ENCODE measurements around the gene XPO6.

DNA sequence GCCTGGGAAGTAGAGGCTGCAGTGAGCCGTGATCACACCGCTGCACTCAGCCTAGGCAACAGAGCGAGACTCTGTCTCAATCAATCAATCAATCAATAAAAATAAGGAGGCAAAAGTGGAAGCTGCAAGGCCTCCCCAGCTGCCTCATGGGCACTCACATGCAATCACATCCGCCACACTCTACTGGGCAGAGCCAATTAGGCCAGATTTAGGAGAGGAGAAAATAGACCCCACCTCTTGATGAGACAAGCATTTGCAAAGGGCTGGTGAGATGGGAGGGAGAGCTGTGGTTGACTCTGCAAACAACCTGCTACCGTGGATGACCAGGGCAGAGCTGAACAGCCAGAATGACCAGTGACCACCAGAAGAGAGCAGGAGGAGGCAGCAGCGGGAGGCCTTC lies 133.5 kb downstream of the XPO6 start:
- TF ChIP-seq, protein P1, sequence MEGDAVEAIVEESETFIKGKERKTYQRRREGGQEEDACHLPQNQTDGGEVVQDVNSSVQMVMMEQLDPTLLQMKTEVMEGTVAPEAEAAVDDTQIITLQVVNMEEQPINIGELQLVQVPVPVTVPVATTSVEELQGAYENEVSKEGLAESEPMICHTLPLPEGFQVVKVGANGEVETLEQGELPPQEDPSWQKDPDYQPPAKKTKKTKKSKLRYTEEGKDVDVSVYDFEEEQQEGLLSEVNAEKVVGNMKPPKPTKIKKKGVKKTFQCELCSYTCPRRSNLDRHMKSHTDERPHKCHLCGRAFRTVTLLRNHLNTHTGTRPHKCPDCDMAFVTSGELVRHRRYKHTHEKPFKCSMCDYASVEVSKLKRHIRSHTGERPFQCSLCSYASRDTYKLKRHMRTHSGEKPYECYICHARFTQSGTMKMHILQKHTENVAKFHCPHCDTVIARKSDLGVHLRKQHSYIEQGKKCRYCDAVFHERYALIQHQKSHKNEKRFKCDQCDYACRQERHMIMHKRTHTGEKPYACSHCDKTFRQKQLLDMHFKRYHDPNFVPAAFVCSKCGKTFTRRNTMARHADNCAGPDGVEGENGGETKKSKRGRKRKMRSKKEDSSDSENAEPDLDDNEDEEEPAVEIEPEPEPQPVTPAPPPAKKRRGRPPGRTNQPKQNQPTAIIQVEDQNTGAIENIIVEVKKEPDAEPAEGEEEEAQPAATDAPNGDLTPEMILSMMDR (IDR thresholded peaks at IDR 0.05 in 2 of 3, conservative IDR thresholded peaks at IDR 0.05 in 1 of 3; ENCODE audit: borderline replicate concordance in 1 of 3, insufficient read depth in 1 of 3, low read depth in 2 of 3, low read length in 2 of 3), result no peak
- TF ChIP-seq, protein P2, sequence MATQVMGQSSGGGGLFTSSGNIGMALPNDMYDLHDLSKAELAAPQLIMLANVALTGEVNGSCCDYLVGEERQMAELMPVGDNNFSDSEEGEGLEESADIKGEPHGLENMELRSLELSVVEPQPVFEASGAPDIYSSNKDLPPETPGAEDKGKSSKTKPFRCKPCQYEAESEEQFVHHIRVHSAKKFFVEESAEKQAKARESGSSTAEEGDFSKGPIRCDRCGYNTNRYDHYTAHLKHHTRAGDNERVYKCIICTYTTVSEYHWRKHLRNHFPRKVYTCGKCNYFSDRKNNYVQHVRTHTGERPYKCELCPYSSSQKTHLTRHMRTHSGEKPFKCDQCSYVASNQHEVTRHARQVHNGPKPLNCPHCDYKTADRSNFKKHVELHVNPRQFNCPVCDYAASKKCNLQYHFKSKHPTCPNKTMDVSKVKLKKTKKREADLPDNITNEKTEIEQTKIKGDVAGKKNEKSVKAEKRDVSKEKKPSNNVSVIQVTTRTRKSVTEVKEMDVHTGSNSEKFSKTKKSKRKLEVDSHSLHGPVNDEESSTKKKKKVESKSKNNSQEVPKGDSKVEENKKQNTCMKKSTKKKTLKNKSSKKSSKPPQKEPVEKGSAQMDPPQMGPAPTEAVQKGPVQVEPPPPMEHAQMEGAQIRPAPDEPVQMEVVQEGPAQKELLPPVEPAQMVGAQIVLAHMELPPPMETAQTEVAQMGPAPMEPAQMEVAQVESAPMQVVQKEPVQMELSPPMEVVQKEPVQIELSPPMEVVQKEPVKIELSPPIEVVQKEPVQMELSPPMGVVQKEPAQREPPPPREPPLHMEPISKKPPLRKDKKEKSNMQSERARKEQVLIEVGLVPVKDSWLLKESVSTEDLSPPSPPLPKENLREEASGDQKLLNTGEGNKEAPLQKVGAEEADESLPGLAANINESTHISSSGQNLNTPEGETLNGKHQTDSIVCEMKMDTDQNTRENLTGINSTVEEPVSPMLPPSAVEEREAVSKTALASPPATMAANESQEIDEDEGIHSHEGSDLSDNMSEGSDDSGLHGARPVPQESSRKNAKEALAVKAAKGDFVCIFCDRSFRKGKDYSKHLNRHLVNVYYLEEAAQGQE (IDR thresholded peaks at IDR 0.05; ENCODE audit: low read depth), result no peak
- TF ChIP-seq POLR2A (IDR thresholded peaks at IDR 0.05; ENCODE audit: borderline replicate concordance, extremely low read depth, insufficient read depth, insufficient read length), result no peak
- no peak for TF ChIP-seq EZH2 (IDR thresholded peaks at IDR 0.05)
- no peak for TF ChIP-seq POLR2AphosphoS5 (IDR thresholded peaks at IDR 0.05; ENCODE audit: low read depth, low read length)
- no peak for TF ChIP-seq CBX3 (IDR thresholded peaks at IDR 0.05; ENCODE audit: low read depth)
- TF ChIP-seq CEBPB (IDR thresholded peaks at IDR 0.05; ENCODE audit: low read depth), result no peak
- no peak for TF ChIP-seq ZFX (IDR thresholded peaks at IDR 0.05)
- no peak for TF ChIP-seq SP1 (IDR thresholded peaks at IDR 0.05; ENCODE audit: low read depth)
- TF ChIP-seq EZH2phosphoT487 (IDR thresholded peaks at IDR 0.05; ENCODE audit: borderline replicate concordance), result no peak
- TF ChIP-seq, protein P3, sequence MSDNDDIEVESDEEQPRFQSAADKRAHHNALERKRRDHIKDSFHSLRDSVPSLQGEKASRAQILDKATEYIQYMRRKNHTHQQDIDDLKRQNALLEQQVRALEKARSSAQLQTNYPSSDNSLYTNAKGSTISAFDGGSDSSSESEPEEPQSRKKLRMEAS (IDR thresholded peaks at IDR 0.05), result no peak
- no peak for TF ChIP-seq EGR1 (IDR thresholded peaks at IDR 0.05; ENCODE audit: low read depth)
- no peak for TF ChIP-seq YY1 (IDR thresholded peaks at IDR 0.05; ENCODE audit: extremely low read depth, insufficient replicate concordance, low read depth, low read length)
- TF ChIP-seq TCF7L2 (IDR thresholded peaks at IDR 0.05; ENCODE audit: borderline replicate concordance, extremely low read depth, insufficient read depth, insufficient read length), result no peak

Measured in HCT116 (cell line).